HG03280 (cell line): ENCODE results near the gene GBP2.
"Not testable (repeated sequence)": the region's sequence is repeated elsewhere in the genome, so short reads cannot be mapped to it uniquely, and the experiment has no call there.

Experiments used
- ATAC-seq: cut with Tn5 transposase; IDR thresholded peaks from one replicate; pipeline ENCODE4 v1.9.1; 2021; ENCODE audit warnings: mild to moderate bottlenecking, moderate library complexity; ENCODE audit not compliant: unreplicated experiment

GBP2 gene

DNA sequence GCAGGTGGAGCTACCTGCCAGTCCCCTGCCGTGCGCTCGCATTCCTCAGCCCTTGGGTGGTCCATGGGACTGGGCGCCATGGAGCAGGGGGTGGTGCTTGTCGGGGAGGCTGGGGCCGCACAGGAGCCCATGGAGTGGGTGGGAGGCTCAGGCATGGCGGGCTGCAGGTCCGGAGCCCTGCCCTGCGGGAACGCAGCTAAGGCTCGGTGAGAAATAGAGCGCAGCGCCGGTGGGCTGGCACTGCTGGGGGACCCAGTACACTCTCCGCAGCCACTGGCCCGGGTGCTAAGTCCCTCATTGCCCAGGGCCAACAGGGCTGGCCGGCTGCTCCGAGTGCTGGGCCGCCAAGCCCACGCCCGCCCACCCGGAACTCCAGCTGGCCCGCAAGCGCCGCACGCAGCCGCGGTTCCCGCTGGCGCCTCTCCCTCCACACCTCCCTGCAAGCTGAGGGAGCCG, 2.1 kb upstream of the GBP2 start:
- not testable (repeated sequence) for ATAC-seq

DNA sequence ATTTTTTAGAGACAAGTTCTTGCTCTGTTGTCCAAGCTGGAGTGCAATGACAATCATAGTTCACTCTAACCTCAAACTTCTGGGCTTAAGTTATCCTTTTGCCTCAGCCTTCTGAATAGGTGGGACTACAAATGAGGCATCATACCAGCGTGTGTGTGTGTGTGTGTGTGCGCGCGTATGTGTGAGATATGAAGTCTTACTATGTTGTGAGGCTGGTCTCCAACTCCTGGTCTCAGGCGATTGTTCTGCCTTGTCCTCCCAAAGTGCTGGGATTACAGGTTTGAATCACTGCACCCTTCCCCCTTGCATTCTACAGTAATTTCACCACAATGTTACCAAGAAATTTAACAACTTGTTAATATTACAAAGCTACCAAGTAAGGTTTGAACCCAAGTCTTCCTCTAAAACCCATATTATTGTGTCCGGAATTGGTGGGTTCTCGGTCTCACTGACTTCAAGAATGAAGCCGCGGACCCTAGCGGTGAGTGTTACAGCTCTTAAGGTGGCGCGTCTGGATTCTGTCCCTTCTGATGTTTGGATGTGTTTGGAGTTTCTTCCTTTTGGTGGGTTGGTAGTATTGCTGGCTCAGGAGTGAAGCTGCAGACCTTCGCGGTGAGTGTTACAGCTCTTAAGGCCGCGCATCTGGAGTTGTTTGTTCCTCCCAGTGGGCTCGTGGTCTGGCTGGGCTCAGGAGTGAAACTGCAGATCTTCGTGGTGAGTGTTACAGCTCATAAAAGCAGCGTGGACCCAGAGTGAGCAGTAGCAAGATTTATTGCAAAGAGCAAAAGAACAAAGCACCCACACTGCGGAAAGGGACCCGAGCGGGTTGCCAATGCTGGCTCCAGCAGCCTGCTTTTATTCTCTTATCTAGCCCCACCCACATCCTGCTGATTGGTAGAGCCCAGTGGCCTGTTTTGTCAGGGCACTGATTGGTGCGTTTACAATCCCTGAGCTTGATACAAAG, 970 bp upstream of the GBP2 start:
- not testable (repeated sequence) for ATAC-seq

DNA sequence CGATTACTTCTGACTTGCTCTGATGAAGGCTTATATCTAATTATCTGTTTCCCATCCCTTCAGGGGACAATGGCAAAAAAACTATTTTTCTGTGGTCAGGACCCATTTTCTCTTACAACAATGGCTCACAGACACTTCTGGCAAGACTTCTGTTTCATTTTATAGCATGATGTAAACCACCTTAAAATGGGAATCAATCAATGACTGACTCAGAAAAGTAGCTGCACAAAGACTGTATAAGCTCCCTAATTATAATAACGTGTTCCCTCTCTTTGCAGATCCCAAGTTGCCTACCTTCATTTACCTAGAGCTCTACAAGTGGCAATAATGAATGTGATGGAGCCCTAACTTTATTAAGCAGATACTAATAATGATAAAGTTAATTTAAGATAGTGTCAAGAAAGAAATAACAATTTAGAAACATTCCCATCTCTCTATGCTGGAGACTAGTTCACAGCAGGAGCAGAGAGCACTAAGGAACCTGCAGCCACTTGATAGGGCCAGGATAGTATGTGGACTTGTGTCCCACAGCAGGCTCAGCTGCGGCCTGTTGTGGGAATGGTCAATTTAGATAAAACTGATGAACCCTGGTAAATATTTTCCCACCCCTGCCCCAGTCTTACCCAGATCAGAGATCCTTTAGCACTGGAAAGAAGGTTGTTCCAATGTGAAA, 538 bp downstream of the GBP2 start:
- peak; percentile 15 for ATAC-seq

DNA sequence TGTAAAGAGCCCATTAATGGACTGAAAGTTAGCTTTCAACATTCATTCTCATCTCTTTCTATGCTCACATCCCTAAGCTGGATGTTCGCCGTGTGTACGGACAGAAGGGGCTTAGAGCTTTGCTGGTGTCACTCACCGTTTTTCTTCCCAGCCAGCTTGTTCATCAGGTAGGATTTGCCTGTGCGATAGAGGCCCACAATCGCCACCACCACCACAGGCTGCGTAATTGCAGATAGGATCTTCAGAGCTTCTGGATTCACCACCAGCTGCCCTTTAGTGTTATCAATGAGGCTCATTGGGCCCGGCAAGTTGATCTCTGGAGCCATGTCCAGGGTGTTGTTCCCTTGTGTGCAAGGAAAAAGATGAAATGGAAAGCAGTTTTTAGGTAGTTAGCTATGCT, 4.3 kb downstream of the GBP2 start:
- ATAC-seq: no peak

DNA sequence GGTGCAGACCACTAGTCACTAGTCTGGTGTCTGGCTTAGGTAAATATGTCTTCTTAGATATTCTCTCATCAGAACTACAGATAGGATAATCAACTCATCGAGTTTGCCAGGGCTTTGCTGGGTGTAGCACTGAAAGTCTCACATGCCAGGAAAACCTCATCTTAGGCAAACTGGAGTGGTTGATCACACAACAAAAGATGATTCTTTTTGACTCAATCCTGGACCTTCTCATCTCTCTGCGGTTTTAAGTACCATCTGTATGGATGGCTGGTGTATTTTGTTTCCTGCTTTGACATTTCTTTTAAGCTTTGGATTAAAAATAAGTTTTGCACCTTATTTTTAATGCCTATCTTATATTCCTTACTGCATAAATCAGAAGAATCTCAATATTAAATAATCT, 11.3 kb downstream of the GBP2 start:
- ATAC-seq: no peak

DNA sequence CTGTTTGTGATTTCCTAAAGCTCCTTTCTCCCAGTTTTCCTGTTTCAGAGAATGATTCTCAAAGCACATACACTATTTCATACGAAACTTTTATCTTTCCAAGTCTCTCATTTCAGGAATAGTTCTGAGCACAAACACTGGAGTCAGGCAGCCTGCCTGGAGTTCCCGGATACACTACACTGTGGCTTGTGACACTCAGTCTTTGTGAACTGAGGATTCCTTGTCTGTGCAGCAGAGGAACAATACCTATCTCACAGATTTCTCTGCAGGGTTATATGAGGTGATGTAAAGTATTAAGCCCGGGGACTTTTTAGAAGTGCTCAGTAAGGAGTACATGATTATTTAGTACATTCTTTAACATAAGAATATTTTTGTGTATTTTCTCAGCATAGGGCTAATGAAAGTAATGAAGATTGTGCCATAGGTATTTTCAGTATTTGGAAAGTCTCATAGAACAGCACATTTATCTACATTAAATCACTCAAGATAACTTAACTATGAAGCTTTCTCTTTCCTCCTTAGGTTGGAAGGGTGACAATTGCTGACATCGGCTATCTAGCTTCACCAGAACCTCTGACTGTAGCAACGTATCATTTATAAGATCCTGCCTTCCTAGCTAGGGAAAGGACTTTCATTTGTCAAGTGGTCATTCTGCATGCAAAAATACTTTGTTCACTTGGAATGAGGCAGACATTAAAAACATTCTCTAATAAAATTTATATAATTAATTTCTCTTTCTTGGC, 12.9 kb downstream of the GBP2 start:
- no peak for ATAC-seq

DNA sequence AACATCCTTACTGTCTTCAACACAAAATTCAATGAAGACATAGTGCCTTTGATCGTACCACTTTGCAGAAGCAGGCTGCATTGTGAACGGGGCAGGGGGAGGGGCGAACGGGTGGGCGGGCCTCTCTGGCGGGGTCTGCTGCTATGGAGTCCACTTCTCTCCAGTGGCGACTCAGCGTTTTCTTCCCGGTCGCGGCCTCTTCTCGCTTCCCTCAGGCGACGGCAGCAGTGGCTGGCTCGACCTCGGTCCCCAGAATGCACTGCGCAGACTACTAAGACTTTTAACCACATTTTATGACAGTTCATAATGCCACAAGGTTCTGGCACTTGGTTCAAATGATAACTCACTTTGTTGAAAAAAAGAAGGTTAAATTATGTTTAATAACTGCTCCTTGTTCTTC, 21.2 kb downstream of the GBP2 start:
- ATAC-seq: no peak

DNA sequence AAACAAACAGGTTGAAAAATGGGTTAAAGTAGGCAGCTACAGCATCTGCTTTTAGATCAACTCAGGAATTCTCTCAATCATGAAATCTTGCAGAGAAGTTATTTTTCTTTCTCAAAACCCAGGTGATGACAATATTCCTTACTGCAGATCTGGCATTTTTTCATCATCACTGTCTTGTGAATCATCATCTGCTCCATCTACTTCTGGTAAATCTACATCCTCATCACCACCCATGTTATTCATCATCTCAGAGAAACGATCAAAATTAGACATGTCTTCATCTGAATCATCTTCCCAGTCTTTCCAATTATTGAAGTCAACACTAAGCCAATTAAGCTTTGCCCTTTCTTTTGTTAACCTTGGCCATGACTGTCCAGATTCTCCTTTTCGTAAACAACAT, 21.8 kb downstream of the GBP2 start:
- no peak for ATAC-seq

DNA sequence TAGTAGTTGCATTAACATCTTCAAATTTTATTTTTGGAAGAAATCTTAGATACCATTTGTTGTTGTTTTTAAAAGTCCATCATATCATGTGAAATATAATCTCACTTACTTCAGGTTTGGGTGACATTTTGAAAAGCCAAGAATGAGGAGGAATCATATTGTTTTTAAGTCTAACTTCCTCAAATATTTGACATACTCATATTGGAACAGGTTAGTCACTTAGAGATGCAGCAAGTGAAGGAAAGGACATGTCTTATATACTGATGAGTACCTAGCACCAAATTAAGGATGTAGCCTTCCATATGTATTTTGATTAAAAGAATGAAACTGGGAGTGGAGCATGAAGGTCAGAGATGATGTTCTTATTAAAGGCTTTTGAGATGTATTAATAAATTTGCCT, 23.9 kb downstream of the GBP2 start:
- no peak for ATAC-seq

DNA sequence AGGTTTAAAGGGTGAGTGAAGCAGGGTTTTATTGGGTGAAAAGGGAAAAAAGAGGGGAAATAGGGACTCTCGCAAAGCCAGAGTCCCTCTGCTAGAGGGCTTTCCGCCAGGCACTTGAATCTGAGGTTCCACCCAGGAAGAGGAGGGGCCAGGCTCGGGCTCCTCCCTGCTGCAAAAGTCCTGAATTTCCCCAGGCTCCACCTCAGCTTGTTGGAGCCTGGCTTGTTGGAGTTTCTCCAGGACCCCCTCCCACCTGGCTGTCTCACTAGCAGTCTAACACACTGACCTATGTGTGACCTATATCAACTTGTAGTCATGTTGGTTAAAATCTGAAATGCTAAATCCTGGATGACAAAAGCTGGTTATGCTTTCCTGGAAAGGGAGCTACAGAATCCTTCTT, 25.5 kb downstream of the GBP2 start:
- no peak for ATAC-seq

DNA sequence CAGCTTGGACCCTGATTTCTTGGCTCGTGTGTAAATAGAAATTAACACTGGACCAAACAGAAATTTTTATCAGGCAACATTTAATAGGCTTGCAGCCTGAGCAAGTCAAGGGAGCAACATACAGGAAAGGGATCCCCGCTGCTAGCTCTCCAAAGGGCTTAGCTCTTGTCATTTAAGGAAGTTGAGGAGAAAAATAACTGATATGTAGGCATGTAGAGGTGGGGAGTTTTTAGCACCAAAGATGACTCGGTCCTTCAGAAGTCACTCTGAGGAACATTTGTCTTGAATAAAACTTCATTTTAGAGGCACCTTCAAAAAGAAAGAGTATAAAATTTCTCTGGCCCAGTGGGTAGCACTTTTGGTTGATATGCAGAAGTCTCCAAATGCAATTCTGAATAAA, 27.1 kb downstream of the GBP2 start:
- ATAC-seq: no peak

DNA sequence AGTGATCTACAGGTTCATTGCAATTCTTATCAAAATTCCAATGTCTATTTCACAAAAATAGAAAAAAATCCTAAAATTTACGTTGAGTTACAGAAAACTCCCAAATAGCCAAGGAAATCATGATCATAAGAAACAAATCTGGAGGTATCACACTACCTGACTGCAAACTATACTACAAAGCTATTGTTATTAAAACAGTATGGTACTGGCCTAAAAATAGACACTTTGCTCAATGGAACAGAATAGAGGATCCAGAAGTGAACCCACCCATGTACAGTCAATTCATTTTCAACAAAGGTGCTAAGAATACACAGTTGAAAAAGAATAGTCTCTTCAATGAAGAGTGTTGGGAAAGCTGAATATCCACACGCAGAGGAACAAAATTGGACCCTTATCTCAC, 30.2 kb downstream of the GBP2 start:
- no peak for ATAC-seq

DNA sequence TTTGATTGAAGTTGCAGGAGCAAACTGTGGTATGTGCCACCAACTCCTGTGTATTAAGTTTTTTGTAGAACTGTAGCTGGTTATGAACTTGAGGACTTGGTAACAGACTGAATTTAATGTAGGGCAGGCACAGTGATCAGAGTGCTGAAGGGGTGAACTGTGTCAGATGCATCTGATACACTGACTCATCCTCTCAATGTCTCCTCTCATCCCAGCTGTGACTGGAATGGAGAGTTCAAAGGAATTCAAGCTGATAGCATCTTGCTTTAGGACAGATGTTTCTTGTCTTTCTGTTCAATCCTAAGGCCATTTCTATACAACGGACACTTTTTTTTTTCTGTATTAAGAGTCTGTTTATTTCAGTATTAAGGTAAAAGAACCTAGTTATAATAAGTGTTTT, 36.0 kb downstream of the GBP2 start:
- no peak for ATAC-seq

DNA sequence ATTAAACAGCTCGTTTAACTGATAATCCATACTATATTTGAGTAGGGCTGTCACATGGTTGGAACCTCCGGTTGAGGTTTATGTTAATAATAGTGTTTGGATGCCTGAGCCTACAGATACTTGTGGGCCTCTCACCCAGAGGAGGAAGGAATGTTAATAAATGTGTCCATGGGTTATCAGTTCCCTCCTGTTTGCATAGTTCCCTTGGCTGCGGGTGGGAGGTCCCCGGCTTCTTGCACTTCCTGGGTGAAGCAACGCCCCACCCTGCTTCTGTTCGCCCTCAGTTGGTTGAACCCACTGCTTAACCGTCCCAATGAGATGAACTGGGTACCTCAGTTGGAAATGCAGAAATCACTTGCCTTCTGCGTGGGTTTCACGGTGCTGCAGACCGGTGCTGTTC, 37.3 kb downstream of the GBP2 start:
- no peak for ATAC-seq

DNA sequence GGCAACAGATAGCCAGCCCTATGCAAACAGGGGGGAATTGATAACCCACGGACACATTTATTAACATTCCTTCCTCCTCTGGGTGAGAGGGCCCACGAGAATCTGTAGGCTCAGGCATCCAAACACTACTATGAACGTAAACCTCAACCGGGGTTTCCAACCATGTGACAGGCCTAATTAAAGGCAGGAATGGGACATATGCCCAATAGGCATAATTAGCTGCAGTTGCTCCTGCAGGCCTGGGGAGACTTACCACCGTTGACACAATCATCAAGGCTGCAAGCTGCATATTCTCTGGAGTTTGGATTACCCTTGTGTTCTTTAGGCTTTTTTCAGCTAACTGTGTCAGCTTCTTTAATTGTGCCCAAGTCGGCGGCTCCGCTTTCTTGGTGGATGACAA, 38.7 kb downstream of the GBP2 start:
- no peak for ATAC-seq

DNA sequence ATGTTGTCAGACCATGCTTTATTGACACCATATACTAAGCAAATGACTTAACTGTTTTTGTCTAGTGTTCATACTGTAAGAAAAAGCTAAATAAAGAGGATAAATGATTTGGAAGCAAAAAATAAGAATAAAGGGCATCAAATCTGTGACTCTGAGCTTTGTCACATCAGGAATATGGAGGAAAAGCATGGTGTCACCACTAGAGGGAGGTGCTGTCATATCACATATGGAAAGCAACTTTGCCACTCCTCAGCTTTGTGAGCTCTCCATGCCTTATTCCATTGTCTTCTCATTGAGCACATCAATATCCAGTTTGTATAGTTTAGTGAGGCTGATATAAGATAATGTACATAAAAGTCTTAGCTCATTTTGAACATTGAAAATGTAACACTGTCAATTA, 40.1 kb downstream of the GBP2 start:
- ATAC-seq: peak; percentile 55

DNA sequence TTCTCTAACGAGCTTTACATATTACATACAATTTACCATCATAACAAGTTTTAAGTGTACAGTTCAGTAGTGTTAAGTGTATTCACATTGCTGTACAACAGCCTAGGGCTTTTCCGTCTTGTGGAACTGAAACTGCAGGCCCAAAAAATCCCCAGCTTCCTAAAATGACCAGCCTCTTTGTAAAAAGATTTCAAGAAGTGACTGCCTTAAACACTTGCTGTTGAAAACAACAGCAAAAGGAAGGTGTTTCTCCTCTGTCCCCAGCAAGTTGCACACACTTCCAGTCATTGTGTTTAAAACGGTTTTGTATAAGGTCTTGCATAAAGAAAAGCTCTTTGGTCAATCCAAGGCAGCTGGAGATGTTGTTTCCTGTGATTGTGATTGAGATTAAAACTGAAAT, 44.9 kb downstream of the GBP2 start:
- ATAC-seq: no peak

DNA sequence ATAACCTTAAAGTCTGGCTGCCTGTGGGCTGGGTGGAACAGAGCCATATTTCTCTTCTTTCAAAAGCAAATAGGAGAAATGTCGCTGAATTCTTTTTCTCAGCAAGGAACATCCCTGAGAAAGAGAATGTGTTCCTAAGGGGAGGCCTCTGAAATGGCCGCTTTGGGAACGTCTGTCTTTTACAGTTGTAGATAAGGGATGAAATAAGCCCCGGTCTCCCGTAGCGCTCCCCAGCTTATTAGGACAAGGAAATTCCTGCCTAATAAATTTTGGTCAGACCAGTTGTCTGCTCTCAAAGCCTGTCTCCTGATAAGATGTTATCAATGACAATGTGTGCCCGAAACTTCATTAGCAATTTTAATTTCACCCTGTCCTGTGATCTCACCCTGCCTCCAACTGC, 45.8 kb downstream of the GBP2 start:
- not testable (repeated sequence) for ATAC-seq

DNA sequence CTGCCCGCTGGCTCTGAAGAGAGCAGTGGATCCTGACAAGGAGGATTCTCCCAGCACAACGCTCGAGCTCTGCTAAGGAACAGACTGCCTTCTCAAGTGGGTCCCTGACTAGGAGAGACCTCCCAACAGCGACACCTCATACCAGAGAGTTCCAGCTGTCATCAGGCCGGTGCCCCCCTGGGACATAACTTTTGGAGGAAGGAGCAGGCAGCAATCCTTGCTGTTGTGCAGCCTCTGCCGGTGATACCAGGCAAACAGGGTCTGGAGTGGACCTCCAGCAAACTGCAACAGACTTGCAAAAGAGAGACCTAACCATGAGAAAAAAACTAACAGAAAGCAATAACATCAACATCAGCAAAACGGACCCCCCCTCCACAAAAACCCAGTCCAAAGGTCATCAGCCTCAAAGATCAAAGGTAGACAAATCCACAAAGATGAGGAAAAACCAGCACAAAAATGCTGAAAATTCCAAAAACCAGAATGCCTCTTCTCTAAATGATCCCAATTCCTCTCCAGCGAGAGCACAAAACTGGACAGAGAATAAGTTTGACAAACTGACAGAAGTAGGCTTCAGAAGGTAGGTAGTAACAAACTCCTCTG, 53.3 kb downstream of the GBP2 start:
- not testable (repeated sequence) for ATAC-seq

DNA sequence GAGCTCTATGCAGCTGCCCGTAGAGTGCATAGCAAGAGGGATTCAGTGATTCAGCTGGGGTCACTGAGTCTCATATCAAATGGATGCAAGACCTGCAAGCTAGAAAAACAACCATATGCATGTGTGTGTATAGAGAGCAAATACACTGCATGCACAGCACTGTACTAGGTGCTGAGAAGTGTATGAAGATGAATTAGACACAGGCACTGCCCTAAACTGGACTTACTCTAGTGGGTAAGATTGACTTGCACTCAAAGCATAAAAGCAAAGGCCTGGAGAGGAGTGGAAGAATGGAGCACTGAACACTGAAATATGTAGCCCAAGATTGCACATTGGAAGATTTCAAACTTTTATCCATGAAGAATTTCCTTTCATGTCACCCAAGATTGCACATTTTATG, 55.4 kb downstream of the GBP2 start:
- no peak for ATAC-seq

DNA sequence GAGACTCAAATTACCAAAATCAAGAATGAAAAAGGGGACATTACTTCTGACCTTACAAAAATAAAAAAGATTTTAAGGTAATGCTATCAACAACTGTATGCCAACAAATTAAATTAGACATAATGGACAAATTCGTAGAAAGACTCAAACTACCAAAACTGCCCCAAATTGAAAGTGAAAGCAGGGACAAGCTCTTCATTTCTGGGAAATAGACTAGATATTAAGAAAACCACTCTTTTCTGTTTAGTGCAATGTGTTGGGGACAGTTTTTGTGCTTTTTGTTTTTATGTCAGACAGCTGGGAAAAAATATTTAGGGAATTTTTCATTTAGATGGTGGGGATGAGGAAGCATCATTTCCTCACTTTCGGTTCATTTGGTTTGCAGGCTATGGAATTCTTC, 56.0 kb downstream of the GBP2 start:
- no peak for ATAC-seq
